Panc1 (cell line): ENCODE measurements around the gene CAVIN3. TPM values are rescaled to one million over a fixed set of nuclear protein-coding genes. Genes with fewer than 3 reads are reported as not detected.
A peak's percentile ranks its signal among the peaks of the same experiment; 100 is the strongest.

ENCODE experiments used
- ATAC-seq: fragments of 200-7000 bp; cut with Tn5 transposase; 2 replicates; pipeline ENCODE4 v1.9.1; 2020; ENCODE audit warnings: mild to moderate bottlenecking, moderate library complexity
- BruUV-seq: library from RNA; stranded (reverse); fragments of 400-500 nt; replicated peaks from 2 replicates; lab custom pipeline; 2021; lab: Mats Ljungman, UMichigan
- CTCF ChIA-PET: fragments of 300-600 bp; sonication (Branson Sonifier 250); formaldehyde crosslinking; loops from one replicate; lab custom pipeline; 2022; ENCODE audit warnings: antibody characterized with exemption; lab: Charles Lee
- POLR2A ChIA-PET: fragments of 300-600 bp; sonication (Branson Sonifier 250); formaldehyde crosslinking; loops from one replicate; lab custom pipeline; 2022; ENCODE audit warnings: antibody characterized with exemption; lab: Charles Lee
- DNase-seq: peaks from one replicate; pipeline ENCODE4 v3.0.0-alpha.2; 2010; ENCODE audit warnings: low read depth, low spot score
- H3K27ac ChIP-seq: 2 replicates; pipeline ENCODE4 v1.5.1; 2011; ENCODE audit warnings: mild to moderate bottlenecking, low read length, inconsistent platforms
- H3K27me3 ChIP-seq: fragments of 200-500 bp; sonication (Bioruptor generic); 2 replicates; pipeline ENCODE4 v1.6.0; 2014; ENCODE audit warnings: low read length, inconsistent platforms; ENCODE audit not compliant: control insufficient read depth, insufficient read depth
- H3K36me3 ChIP-seq: fragments of 200-500 bp; sonication (Bioruptor generic); 2 replicates; pipeline ENCODE4 v1.5.1; 2014; ENCODE audit warnings: inconsistent platforms, mild to moderate bottlenecking, low read length, moderate library complexity; ENCODE audit not compliant: control insufficient read depth, insufficient read depth
- H3K4me1 ChIP-seq: 2 replicates; pipeline ENCODE4 v1.5.1; 2011; ENCODE audit warnings: inconsistent platforms, mild to moderate bottlenecking, low read length, moderate library complexity; ENCODE audit not compliant: control insufficient read depth, insufficient read depth
- H3K4me3 ChIP-seq, 2 experiments: 2 replicates each; pipeline ENCODE4 v1.5.1; 2011 to 2012; ENCODE audit warnings: low read depth in 2 of 2, low read length in 2 of 2, mild to moderate bottlenecking in 2 of 2, inconsistent platforms in 1 of 2, moderate library complexity in 1 of 2
- H3K9me3 ChIP-seq: fragments of 200-500 bp; sonication (Bioruptor generic); 2 replicates; pipeline ENCODE4 v1.5.1; 2014; ENCODE audit warnings: low read depth, mild to moderate bottlenecking, inconsistent platforms, low read length, moderate library complexity; ENCODE audit not compliant: control insufficient read depth, insufficient read depth
- POLR2AphosphoS5 ChIP-seq: IDR thresholded peaks from 2 replicates; pipeline ENCODE4 v1.6.1; 2012; ENCODE audit warnings: mild to moderate bottlenecking, low read depth, low read length, moderate library complexity
- SIN3A ChIP-seq: IDR thresholded peaks from 2 replicates; pipeline ENCODE4 v1.6.1; 2012; ENCODE audit warnings: low read depth, mild to moderate bottlenecking, low read length, moderate library complexity, borderline replicate concordance; ENCODE audit not compliant: insufficient read depth
- TCF7L2 ChIP-seq: IDR thresholded peaks from 2 replicates; pipeline ENCODE4 v1.6.1; 2011; ENCODE audit warnings: mild to moderate bottlenecking, low read depth, low read length, inconsistent platforms
- in situ Hi-C: cut with HindIII; loops from 2 replicates; pipeline ENCODE4 v1.10.0; 2016; ENCODE audit warnings: low sequenced_read_pairs, low pct_unique_long_range_greater_than_20kb
- intact Hi-C: fragments of 100-400 bp; cut with micrococcal nuclease; formaldehyde crosslinking; loops from one replicate; pipeline ENCODE4 v1.10.0; 2022; ENCODE audit not compliant: unreplicated experiment
- total RNA-seq: library from RNA; stranded (reverse); gene quantifications from one replicate; pipeline ENCODE4 v1.2.1, GENCODE V29; 2021; ENCODE audit not compliant: unreplicated experiment
- TF ChIP-seq, protein P1 (sequence below), 2 experiments: IDR thresholded peaks; 2 replicates each; pipeline ENCODE4 v1.6.1; 2011 to 2012; ENCODE audit warnings: low read depth in 2 of 2, control low read depth in 1 of 2, low read length in 1 of 2, mild to moderate bottlenecking in 1 of 2, moderate library complexity in 1 of 2; ENCODE audit not compliant: insufficient read depth in 1 of 2
- TF ChIP-seq, protein P2 (sequence below): fragments of 450-650 bp; IDR thresholded peaks from 2 replicates; pipeline ENCODE4 v1.5.1; 2017; ENCODE audit warnings: mild to moderate bottlenecking

Gene CAVIN3
- total RNA-seq, 1 experiment from 2014 or later, result 31.1 TPM

DNA sequence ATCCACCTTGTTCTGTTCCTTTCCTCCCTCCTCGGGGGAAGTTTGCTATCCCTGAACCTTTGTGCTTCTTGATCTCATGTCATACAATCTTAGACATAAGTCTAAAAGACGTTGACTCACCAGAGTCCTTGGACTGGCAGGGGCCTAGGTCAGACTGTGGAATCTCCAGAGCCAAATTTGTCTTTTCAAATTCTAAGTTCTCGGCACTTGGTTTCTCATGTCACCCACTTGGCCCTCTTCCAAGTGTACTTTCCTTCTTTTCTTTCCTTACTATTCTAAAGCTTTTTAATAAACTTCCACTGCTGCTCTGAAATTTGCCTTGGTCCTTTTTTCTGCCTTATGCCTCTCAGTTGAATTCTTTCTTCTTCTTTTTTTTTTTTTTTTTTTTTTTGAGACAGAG, 39.9 kb upstream of the CAVIN3 start:
- intact Hi-C loops (no loop called here), in situ Hi-C loops (no loop called here)
- Histone ChIP-seq H3K9me3 (no peaks in the 10 kb centered on the region), H3K36me3 (no peaks in the 10 kb centered on the region), H3K27ac (no peak overlapping the region), H3K4me1 (no peaks in the 10 kb centered on the region), H3K27me3 (no peaks in the 10 kb centered on the region; the same call in 1 of the 2 replicates), H3K4me3 (no peak overlapping the region)
- TF ChIP-seq SIN3A (no peak), POLR2AphosphoS5 (no peak), TCF7L2 (no peak)
- TF ChIP-seq, protein P1, sequence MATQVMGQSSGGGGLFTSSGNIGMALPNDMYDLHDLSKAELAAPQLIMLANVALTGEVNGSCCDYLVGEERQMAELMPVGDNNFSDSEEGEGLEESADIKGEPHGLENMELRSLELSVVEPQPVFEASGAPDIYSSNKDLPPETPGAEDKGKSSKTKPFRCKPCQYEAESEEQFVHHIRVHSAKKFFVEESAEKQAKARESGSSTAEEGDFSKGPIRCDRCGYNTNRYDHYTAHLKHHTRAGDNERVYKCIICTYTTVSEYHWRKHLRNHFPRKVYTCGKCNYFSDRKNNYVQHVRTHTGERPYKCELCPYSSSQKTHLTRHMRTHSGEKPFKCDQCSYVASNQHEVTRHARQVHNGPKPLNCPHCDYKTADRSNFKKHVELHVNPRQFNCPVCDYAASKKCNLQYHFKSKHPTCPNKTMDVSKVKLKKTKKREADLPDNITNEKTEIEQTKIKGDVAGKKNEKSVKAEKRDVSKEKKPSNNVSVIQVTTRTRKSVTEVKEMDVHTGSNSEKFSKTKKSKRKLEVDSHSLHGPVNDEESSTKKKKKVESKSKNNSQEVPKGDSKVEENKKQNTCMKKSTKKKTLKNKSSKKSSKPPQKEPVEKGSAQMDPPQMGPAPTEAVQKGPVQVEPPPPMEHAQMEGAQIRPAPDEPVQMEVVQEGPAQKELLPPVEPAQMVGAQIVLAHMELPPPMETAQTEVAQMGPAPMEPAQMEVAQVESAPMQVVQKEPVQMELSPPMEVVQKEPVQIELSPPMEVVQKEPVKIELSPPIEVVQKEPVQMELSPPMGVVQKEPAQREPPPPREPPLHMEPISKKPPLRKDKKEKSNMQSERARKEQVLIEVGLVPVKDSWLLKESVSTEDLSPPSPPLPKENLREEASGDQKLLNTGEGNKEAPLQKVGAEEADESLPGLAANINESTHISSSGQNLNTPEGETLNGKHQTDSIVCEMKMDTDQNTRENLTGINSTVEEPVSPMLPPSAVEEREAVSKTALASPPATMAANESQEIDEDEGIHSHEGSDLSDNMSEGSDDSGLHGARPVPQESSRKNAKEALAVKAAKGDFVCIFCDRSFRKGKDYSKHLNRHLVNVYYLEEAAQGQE (IDR thresholded peaks at IDR 0.05; ENCODE audit: insufficient read depth in 1 of 2, low read depth in 2 of 2, low read length in 1 of 2), result no peak
- TF ChIP-seq, protein P2, sequence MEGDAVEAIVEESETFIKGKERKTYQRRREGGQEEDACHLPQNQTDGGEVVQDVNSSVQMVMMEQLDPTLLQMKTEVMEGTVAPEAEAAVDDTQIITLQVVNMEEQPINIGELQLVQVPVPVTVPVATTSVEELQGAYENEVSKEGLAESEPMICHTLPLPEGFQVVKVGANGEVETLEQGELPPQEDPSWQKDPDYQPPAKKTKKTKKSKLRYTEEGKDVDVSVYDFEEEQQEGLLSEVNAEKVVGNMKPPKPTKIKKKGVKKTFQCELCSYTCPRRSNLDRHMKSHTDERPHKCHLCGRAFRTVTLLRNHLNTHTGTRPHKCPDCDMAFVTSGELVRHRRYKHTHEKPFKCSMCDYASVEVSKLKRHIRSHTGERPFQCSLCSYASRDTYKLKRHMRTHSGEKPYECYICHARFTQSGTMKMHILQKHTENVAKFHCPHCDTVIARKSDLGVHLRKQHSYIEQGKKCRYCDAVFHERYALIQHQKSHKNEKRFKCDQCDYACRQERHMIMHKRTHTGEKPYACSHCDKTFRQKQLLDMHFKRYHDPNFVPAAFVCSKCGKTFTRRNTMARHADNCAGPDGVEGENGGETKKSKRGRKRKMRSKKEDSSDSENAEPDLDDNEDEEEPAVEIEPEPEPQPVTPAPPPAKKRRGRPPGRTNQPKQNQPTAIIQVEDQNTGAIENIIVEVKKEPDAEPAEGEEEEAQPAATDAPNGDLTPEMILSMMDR, result no peak
- DNase-seq, result no peak
- POLR2A ChIA-PET, result no interaction called here
- BruUV-seq, result no TSS peak
- ATAC-seq, result no peak
- CTCF ChIA-PET, result interaction anchor here (0.7 kb wide), 3 partner anchors 20 to 1808 kb away, joined by 5 to 10 read pairs (median 10); no protein-coding TSS in a partner anchor

DNA sequence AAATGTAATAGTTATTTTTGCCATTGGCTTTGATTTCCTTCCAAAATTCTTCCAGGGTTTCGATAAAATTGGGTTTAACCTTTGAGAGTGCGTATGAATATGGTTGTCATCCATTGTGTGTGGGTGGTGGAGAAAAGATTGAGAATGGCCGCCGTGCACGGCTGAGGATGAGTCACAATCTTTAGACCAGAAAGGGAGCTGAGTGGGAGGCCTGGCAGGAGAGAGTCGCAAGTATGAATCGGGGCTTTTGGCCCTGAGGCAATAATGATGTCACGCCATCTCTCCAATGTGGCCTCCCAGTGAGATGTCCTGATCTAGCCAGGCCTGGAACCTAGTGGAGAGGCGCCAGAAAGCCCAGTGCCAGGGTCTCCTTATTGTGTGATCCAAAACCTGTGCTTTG, 36.9 kb upstream of the CAVIN3 start:
- BruUV-seq, result no TSS peak
- Histone ChIP-seq H3K27me3 (no peaks in the 10 kb centered on the region), H3K9me3 (no peaks in the 10 kb centered on the region), H3K27ac (no peak overlapping the region), H3K4me3 (no peak overlapping the region), H3K4me1 (no peaks in the 10 kb centered on the region), H3K36me3 (no peaks in the 10 kb centered on the region)
- intact Hi-C loops (no loop called here), in situ Hi-C loops (no loop called here)
- ATAC-seq, result peak; percentile 52; the same call in 1 of the 2 replicates
- DNase-seq, result no peak
- ChIA-PET POLR2A (no interaction called here), CTCF (no interaction called here)
- TF ChIP-seq POLR2AphosphoS5 (no peak), TCF7L2 (no peak)
- TF ChIP-seq, protein P2, result no peak
